Astrocyte (in vitro differentiated cells and primary cell): ENCODE data around the gene TYK2. TPM values are rescaled to one million over a fixed set of nuclear protein-coding genes. Genes with fewer than 3 reads are reported as not detected.
A peak's percentile ranks its signal among the peaks of the same experiment; 100 is the strongest.

Experiments
- DNase-seq: peaks from one replicate; pipeline ENCODE4 v3.0.0-alpha.2; 2010; ENCODE audit warnings: low read depth
- FAIRE-seq: peaks from 2 replicates; lab custom pipeline; 2011; peaks lifted over from hg19 to GRCh38; lab: Jason Lieb, UNC
- H2AFZ ChIP-seq: 2 replicates; pipeline ENCODE4 v1.6.0; 2012; ENCODE audit warnings: low read depth, low read length, inconsistent platforms
- H3K27ac ChIP-seq: 2 replicates; pipeline ENCODE4 v1.5.1; 2011; ENCODE audit warnings: low read depth, low read length, inconsistent platforms
- H3K27me3 ChIP-seq: 2 replicates; pipeline ENCODE4 v1.6.0; 2011; ENCODE audit warnings: low read length, inconsistent platforms; ENCODE audit not compliant: insufficient read depth
- H3K36me3 ChIP-seq: 2 replicates; pipeline ENCODE4 v1.5.1; 2011; ENCODE audit warnings: low read length, inconsistent platforms; ENCODE audit not compliant: insufficient read depth
- H3K4me1 ChIP-seq: 2 replicates; pipeline ENCODE4 v1.5.1; 2011; ENCODE audit warnings: low read length, inconsistent platforms; ENCODE audit not compliant: insufficient read depth
- H3K4me2 ChIP-seq: 2 replicates; pipeline ENCODE4 v1.6.0; 2012; ENCODE audit warnings: low read length, inconsistent platforms
- H3K4me3 ChIP-seq: 2 replicates; pipeline ENCODE4 v1.5.1; 2011; ENCODE audit warnings: low read depth, mild to moderate bottlenecking, low read length, inconsistent platforms; ENCODE audit not compliant: insufficient read depth
- H3K79me2 ChIP-seq: 2 replicates; pipeline ENCODE4 v1.6.0; 2012; ENCODE audit warnings: mild to moderate bottlenecking, low read length, inconsistent platforms; ENCODE audit not compliant: insufficient read depth
- H3K9ac ChIP-seq: 2 replicates; pipeline ENCODE4 v1.6.0; 2012; ENCODE audit warnings: mild to moderate bottlenecking, low read length, inconsistent platforms
- H3K9me3 ChIP-seq: 2 replicates; pipeline ENCODE4 v1.5.1; 2012; ENCODE audit warnings: low read depth, mild to moderate bottlenecking, low read length, inconsistent platforms; ENCODE audit not compliant: insufficient read depth
- H4K20me1 ChIP-seq: 2 replicates; pipeline ENCODE4 v1.6.0; 2012; ENCODE audit warnings: low read length, inconsistent platforms; ENCODE audit not compliant: insufficient read depth
- H3K27ac Mint-ChIP-seq: one replicate; pipeline ENCODE4 v1.8.0; 2021; ENCODE audit warnings: mild to moderate bottlenecking, mixed read lengths; ENCODE audit not compliant: unreplicated experiment
- H3K27me3 Mint-ChIP-seq: one replicate; pipeline ENCODE4 v1.8.0; 2021; ENCODE audit warnings: low read depth, mixed read lengths; ENCODE audit not compliant: unreplicated experiment
- H3K36me3 Mint-ChIP-seq: one replicate; pipeline ENCODE4 v1.8.0; 2021; ENCODE audit warnings: low read depth, mixed read lengths; ENCODE audit not compliant: unreplicated experiment
- H3K4me1 Mint-ChIP-seq: one replicate; pipeline ENCODE4 v1.8.0; 2021; ENCODE audit warnings: low read depth, mixed read lengths; ENCODE audit not compliant: unreplicated experiment
- H3K4me3 Mint-ChIP-seq: one replicate; pipeline ENCODE4 v1.8.0; 2021; ENCODE audit warnings: mild to moderate bottlenecking, moderate library complexity, mixed read lengths; ENCODE audit not compliant: unreplicated experiment
- H3K9me3 Mint-ChIP-seq: one replicate; pipeline ENCODE4 v1.8.0; 2021; ENCODE audit warnings: mild to moderate bottlenecking, mixed read lengths; ENCODE audit not compliant: unreplicated experiment
- EZH2 ChIP-seq: IDR thresholded peaks from 2 replicates; pipeline ENCODE4 v1.6.1; 2012; ENCODE audit warnings: mild to moderate bottlenecking, low read length, inconsistent platforms; ENCODE audit not compliant: insufficient read depth
- total RNA-seq: library from RNA; stranded (reverse); gene quantifications from 2 replicates; pipeline ENCODE4 v1.2.1, GENCODE V29; 2021
- TF ChIP-seq, protein P1 (sequence below): IDR thresholded peaks from 2 replicates; pipeline ENCODE4 v1.5.1; 2011; ENCODE audit warnings: low read depth, mild to moderate bottlenecking, inconsistent platforms, low read length, moderate library complexity; ENCODE audit not compliant: insufficient read depth

Gene TYK2
- total RNA-seq, 1 donor from 2014 or later = 76.5 TPM

DNA sequence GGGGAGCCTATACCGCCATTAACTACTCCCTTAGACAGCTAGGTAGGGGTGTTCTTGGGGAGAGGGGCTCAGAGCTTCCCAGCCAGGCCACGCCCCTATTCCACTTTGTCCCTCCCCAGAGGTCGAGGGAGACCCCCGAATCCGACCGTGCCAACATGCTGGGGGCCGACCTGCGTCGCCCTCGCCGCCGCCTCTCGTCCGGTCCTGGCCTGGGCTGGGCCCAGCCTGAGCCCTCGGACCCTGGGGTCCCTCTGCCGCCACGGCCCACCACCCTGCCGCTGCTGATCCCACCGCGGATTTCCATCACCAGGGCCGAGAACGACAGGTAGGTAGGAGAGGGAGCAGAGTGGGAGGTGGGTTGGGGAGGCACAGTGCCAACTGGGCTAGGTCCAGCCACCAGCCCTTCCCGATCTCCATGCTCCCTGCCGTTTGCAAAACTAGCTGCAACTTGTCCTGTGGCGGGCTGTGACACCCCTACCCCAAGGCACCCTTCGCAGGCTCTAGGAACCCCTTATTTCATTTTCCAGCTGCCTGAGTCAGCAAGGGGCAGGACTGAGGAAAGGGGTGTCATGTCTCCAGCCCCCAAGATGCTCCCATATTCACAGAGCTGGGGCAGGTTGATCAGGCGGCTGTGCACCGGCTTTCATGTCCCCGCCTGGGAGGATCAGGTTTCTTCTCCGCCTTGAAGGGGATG lies 37.3 kb upstream of the TYK2 start:
- no peak for DNase-seq
- Histone ChIP-seq H3K36me3 (no peaks in the 10 kb centered on the region), H3K4me2 (peak overlapping the region; percentile 90), H3K4me1 (peaks cover 39% of the 10 kb centered on the region), H3K79me2 (no peaks in the 10 kb centered on the region), H3K27ac (no peak overlapping the region), H3K9ac (no peak overlapping the region), H3K27me3 (peaks cover 22% of the 10 kb centered on the region), H4K20me1 (peaks cover 31% of the 10 kb centered on the region), H3K4me3 (no peak overlapping the region), H3K9me3 (peaks cover 3% of the 10 kb centered on the region), H2AFZ (no peak overlapping the region)
- Mint-ChIP-seq H3K36me3 (no peaks in the 10 kb centered on the region), H3K27me3 (peaks cover 29% of the 10 kb centered on the region), H3K27ac (no peak overlapping the region), H3K4me1 (peaks cover 18% of the 10 kb centered on the region), H3K4me3 (peak overlapping the region; percentile 79), H3K9me3 (peaks cover 2% of the 10 kb centered on the region)
- no peak for FAIRE-seq
- TF ChIP-seq, protein P1, sequence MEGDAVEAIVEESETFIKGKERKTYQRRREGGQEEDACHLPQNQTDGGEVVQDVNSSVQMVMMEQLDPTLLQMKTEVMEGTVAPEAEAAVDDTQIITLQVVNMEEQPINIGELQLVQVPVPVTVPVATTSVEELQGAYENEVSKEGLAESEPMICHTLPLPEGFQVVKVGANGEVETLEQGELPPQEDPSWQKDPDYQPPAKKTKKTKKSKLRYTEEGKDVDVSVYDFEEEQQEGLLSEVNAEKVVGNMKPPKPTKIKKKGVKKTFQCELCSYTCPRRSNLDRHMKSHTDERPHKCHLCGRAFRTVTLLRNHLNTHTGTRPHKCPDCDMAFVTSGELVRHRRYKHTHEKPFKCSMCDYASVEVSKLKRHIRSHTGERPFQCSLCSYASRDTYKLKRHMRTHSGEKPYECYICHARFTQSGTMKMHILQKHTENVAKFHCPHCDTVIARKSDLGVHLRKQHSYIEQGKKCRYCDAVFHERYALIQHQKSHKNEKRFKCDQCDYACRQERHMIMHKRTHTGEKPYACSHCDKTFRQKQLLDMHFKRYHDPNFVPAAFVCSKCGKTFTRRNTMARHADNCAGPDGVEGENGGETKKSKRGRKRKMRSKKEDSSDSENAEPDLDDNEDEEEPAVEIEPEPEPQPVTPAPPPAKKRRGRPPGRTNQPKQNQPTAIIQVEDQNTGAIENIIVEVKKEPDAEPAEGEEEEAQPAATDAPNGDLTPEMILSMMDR = no peak
- TF ChIP-seq EZH2 = no peak

DNA sequence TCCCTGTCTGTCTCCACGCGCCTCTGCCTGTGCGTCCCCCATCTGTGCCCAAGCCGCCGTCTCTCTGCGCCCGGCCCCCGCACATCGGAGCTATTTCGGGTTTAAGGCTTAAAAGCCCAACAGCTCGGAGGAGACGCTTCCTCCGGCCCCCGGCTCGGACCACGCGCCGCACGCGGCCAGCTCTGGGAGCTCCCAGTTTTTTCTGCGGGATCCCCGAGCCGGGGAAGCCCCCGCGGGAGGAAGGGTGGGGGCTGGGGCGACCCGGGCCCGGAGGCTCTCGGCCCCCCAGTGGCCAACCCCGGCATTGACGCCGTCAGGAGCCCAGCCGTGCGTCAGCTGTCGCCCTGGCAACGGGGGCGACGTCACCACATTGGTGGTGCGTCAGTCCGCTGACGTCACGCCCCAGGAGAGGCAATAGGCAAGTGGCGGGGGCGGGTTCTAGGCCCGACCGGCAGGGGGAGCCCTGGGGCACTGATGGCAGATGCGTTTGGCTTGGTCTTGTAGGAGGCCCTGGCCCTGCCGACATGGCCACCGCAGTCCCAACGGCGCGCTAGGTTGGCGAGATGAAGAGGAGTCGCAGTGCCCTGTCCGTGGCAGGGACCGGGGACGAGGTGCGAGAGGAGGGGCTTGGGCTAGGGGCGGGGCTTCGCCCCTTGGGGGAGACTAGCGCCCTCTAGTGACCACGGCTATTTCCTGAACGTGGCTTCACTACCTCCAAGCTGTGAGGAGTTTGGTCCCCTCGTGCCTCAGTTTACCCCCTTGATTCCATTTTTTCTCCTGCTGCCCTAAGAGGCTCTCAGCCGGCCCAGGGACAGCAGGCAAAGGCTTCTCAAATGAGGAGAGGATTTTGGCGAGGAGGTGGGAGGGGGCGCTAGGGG lies 36.2 kb upstream of the TYK2 start:
- Mint-ChIP-seq H3K4me3 (peak overlapping the region; percentile 78), H3K36me3 (no peaks in the 10 kb centered on the region), H3K4me1 (peaks cover 21% of the 10 kb centered on the region), H3K9me3 (no peaks in the 10 kb centered on the region), H3K27me3 (peaks cover 19% of the 10 kb centered on the region), H3K27ac (peak overlapping the region; percentile 84)
- H2AFZ ChIP-seq = peak overlapping the region; percentile 94
- peaks cover 14% of the 10 kb centered on the region for H3K27me3 ChIP-seq
- no peaks in the 10 kb centered on the region for H3K36me3 ChIP-seq
- peaks cover 43% of the 10 kb centered on the region for H3K4me1 ChIP-seq
- peaks cover 24% of the 10 kb centered on the region for H4K20me1 ChIP-seq
- peak overlapping the region; percentile 69 for H3K4me3 ChIP-seq
- H3K79me2 ChIP-seq = no peaks in the 10 kb centered on the region
- TF ChIP-seq EZH2 = no peak
- TF ChIP-seq, protein P1 = peak; percentile 33
- no peak overlapping the region for H3K27ac ChIP-seq
- H3K4me2 ChIP-seq = peak overlapping the region; percentile 96
- H3K9me3 ChIP-seq = peaks cover 3% of the 10 kb centered on the region
- H3K9ac ChIP-seq = peak overlapping the region; percentile 79
- DNase-seq = peak; percentile 66
- FAIRE-seq = no peak
